Astrocyte of the spinal cord (primary cell): Measurements from ENCODE around the gene BMPR1A.

Experiments
- DNase-seq: peaks from one replicate; pipeline ENCODE4 v3.0.0; 2011; ENCODE audit warnings: low read depth, low spot score
- H3K4me3 ChIP-seq: 2 replicates; pipeline ENCODE4 v1.5.1; 2011; ENCODE audit warnings: low read depth, mild to moderate bottlenecking, low read length, moderate library complexity
- CTCF ChIP-seq: IDR thresholded peaks from 2 replicates; pipeline ENCODE4 v1.5.1; 2012; ENCODE audit warnings: low read depth, mild to moderate bottlenecking, low read length, inconsistent platforms
- in situ Hi-C: cut with HindIII; loops from 2 replicates; pipeline ENCODE4 v1.10.0; 2017; ENCODE audit warnings: low sequenced_read_pairs

The BMPR1A gene

GRCh38 chr10:86710987-86711512 lies 45.4 kb upstream of the BMPR1A start:
- H3K4me3 ChIP-seq: peak overlapping the region; percentile 49
- in situ Hi-C loops: no loop called here
- DNase-seq: peak; percentile 92
- TF ChIP-seq CTCF: peak; percentile 78

DNA sequence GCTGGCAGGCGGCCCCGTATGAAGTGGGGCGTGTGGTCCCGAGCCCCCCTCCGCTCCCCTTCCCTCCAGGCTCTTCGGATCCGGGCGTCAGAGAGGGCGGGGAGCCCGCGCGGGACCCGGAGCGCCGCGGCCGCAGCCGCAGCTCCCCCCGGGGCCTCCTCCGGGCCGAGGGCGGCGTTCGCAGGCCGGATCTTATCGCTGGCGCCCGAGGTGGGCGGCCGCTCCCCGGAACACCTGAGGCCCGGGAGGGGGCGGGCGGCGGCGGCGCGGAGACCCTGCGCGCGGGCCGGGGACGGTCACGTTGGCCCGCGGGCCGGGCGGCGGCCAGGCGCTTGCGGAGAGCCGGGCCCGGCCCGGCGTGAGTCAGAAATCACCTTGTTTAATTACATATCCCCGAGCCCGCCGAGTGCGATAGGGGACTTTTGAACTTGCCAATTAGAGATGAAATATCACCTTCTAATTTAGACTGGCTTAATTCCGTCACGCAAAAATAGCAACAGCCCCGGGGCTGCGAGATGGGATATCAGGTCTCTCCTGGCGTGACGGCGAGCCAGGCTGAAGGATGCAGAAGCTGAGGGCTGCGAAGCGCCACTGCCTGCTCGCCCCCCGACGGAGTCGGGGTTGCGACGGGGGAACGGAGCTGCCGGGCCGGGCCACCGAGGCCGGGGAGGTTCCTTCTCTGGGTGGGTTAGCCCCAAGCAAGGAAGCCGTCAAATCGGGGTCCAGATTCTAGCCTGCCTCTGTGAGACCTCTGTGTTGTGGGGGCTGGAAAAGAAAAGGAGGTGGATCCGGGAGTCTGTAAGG lies 44.7 kb upstream of the BMPR1A start:
- H3K4me3 ChIP-seq: peak overlapping the region; percentile 49
- TF ChIP-seq CTCF: no peak
- in situ Hi-C loops: no loop called here
- DNase-seq: peak; percentile 45

DNA sequence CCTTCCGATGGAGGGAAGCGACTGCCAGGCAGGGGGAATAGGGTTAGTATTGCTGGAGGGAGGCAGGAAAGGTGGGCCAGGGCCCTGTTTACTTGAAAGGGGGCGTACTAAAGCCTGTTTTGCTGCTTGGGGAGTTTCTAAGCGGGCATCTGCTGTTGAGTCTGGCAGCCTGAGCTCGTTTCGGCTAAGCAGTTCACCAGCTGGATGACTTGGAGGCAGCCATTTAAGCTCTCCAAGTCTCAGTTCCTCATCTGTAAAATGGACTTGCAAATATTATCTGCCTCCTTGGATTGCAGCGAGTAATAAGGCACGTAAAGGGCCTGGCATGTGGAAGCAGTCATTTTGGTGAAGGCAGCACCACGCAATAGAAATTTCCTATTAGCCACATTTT lies 44.1 kb upstream of the BMPR1A start:
- in situ Hi-C loops: no loop called here
- peak overlapping the region; percentile 49 for H3K4me3 ChIP-seq
- no peak for DNase-seq
- TF ChIP-seq CTCF: no peak

- DNase-seq: no peak
- TF ChIP-seq CTCF: no peak
- in situ Hi-C loops: no loop called here
- no peak overlapping the region for H3K4me3 ChIP-seq
These were observed 41.1 kb upstream of the BMPR1A start for GRCh38 chr10:86715156-86715795.

GRCh38 chr10:86715836-86716235 lies 40.6 kb upstream of the BMPR1A start:
- in situ Hi-C loops: no loop called here
- H3K4me3 ChIP-seq: no peak overlapping the region
- DNase-seq: no peak
- TF ChIP-seq CTCF: no peak

GRCh38 chr10:86716466-86716865 lies 40.0 kb upstream of the BMPR1A start:
- no peak for DNase-seq
- H3K4me3 ChIP-seq: no peak overlapping the region
- no peak for TF ChIP-seq CTCF
- in situ Hi-C loops: no loop called here
